ENCODE measurements around the gene ADAM22. TPM values are rescaled to one million over a fixed set of nuclear protein-coding genes. Genes with fewer than 3 reads are reported as not detected.

ADAM22 gene
- total and polyA plus RNA-seq, 4 donors: 0.04 to 0.61 (median 0.15) TPM

- WGBS: 93% methylated on average over 4 of the region's 4 CpGs
Observed at GRCh38 chr7:87941138-87941537, 7.1 kb downstream of the ADAM22 start.

More at GRCh38 chr7:87941138-87941537, 7.1 kb downstream of the ADAM22 start:
- TF ChIP-seq RXRA (IDR thresholded peaks at IDR 0.05) (no peak), YY1 (IDR thresholded peaks at IDR 0.05) (no peak), FOXA2 (IDR thresholded peaks at IDR 0.05) (no peak), CTCF (IDR thresholded peaks at IDR 0.05; ENCODE audit: low read depth, low read length, missing input control) (no peak), FOXA1 (IDR thresholded peaks at IDR 0.05) (no peak), ATF3 (IDR thresholded peaks at IDR 0.05) (no peak), NR2F2 (IDR thresholded peaks at IDR 0.05) (no peak), REST (IDR thresholded peaks at IDR 0.05) (no peak), EGR1 (IDR thresholded peaks at IDR 0.05; ENCODE audit: low read depth in 2 of 2) (no peak), TAF1 (conservative IDR thresholded peaks at IDR 0.05) (no peak), GABPA (IDR thresholded peaks at IDR 0.05 in 1 of 2, conservative IDR thresholded peaks at IDR 0.05 in 1 of 2) (no peak), HNF4A (conservative IDR thresholded peaks at IDR 0.05) (no peak), ZBTB33 (IDR thresholded peaks at IDR 0.05) (no peak)
- H3K4me3 ChIP-seq (ENCODE audit: low read depth in 1 of 3, low read length in 3 of 3): no peak overlapping the region
- no peaks in the 10 kb centered on the region for H3K36me3 ChIP-seq (ENCODE audit: control insufficient read depth in 4 of 4, insufficient read depth in 3 of 4, low read depth in 1 of 4, low read length in 3 of 4)
- no peaks in the 10 kb centered on the region for H3K9me3 ChIP-seq (ENCODE audit: control insufficient read depth in 4 of 4, low read length in 3 of 4)
- no peak overlapping the region for H3K27ac ChIP-seq (ENCODE audit: low read depth in 1 of 2, low read length in 2 of 2)
- H3K4me1 ChIP-seq (ENCODE audit: control insufficient read depth in 4 of 4, insufficient read depth in 4 of 4, low read length in 3 of 4): no peaks in the 10 kb centered on the region
- H3K9ac ChIP-seq (ENCODE audit: low read depth in 1 of 2, low read length in 2 of 2): no peak overlapping the region
- no peak for DNase-seq (ENCODE audit: low spot score)
- peaks cover 0 to 4% (median 0%) of the 10 kb centered on the region in 4 donors for H3K27me3 ChIP-seq (ENCODE audit: control insufficient read depth in 4 of 4, insufficient read depth in 4 of 4, low read length in 3 of 4)

Data from liver (tissue), 9 donors.